HG02852 (cell line): ENCODE data around the gene GLS2.
"Not testable (repeated sequence)": the region's sequence is repeated elsewhere in the genome, so short reads cannot be mapped to it uniquely, and the experiment has no call there.

ENCODE experiments used
- ATAC-seq: cut with Tn5 transposase; IDR thresholded peaks from one replicate; pipeline ENCODE4 v1.9.1; 2021; ENCODE audit warnings: mild to moderate bottlenecking, moderate library complexity; ENCODE audit not compliant: unreplicated experiment

The GLS2 gene

DNA sequence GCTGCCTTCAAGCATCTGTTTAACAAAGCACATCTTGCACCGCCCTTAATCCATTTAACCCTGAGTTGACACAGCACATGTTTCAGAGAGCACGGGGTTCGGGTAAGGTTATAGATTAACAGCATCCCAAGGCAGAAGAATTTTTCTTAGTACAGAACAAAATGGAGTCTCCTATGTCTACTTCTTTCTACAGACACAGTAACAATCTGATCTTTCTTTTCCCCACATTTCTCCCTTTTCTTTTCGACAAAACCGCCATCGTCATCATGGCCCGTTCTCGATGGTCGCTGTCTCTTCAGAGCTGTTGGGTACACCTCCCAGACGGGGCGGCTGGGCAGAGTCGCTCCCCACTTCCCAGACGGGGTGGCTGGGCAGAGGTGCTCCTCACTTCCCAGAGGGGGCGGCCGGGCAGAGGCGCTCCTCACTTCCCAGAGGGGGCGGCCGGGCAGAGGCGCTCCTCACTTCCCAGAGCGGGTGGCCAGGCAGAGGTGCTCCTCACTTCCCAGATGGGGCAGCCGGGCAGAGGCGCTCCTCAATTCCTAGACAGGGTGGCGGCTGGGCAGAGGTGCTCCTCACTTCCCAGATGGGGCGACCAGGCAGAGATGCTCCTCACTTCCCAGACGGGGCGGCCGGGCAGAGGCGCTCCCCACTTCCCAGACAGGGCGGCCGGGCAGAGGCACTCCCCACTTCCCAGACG is 5.6 kb upstream of the GLS2 start:
- ATAC-seq = not testable (repeated sequence)

GRCh38 chr12:56490360-56490759 is 2.4 kb upstream of the GLS2 start:
- ATAC-seq = no peak

DNA sequence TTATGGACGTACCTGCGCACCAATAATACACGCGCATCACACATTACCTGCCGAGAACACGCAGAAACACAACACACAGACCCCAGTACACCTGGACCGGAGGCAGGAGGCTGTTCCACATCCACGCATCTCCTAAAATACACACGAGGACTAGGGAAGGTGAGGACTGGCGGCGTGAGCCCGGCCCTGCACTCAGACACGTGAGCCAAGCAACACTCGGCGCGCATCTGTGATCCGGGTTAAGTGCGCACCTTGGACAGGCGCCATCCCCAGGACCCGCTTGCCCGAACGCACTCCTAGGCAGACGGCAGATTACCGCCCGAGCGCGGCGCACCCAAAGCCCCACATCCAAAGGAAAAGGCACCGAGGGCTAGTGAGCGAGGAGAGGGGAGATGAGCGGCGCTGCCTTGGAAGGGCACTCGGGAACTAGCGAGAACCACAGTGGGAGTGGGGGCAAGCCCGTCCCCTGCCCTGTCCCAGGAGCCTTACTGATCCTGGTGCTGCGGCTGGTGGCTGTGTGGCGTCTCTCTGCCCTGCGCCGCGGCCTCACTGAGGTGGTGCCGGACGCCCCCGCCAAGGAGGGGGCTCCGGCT is 417 bp downstream of the GLS2 start:
- peak; percentile 17 for ATAC-seq

DNA sequence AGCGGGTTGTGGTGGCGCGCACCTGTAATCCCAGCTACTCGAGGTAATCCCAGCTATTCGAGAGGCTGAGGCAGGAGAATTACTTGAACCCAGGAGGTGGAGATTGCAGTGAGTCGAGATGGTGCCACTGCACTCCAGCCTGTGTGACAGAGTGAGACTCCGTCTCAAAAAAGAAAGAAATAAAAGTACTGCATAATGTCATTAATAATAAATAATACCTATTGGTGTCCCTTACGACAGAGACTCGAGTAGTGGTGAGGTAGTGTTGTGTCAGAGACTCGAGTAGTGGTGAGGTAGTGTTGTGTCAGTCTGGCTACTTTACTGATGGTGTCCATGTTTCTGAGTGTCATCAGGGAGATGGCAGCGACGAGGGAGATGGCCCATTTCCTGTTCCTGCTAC is 1.3 kb downstream of the GLS2 start:
- no peak for ATAC-seq

DNA sequence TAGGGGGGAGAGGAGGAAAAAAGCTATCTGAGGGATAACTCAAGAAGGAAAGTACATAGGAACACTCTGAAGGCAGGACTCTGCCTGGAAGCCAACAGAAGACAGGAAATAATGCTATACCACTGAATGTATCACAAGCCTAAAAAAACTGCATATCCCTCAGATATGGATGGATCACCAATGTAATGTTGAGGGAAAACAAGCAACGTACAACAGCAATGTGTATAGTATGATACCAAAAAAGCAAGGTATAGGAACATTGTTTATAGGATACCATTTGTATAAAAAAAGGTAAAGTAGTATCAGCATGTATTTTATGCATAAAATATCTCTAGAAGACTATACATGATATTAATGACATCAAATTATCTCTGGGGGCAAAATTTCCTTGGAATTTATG is 3.4 kb downstream of the GLS2 start:
- no peak for ATAC-seq

GRCh38 chr12:56479625-56480024 is 8.3 kb downstream of the GLS2 start:
- ATAC-seq = no peak

GRCh38 chr12:56477521-56478225 is 10.3 kb downstream of the GLS2 start:
- ATAC-seq = no peak

DNA sequence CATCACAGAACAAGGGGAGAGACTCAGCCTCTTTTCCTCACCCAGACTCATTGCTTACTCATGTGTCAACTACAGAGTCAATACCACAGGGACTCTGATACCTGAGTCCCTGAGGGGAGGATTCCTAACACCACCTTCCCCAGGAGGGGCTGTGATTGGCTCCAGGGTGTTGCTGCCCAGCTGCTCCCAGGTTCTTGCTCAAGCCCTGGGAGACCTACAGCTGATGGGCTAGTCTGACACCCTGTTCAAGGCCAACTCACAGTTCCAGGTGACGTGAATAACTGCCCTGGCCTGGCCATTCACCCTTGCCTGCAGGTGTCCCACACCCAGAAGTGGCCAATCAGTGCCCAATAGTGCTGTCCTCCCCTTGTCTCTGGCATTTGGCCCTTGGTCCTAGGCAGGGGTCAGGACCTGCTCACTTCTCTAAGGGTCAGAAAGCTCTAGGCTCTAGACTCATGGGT is 11.0 kb downstream of the GLS2 start:
- ATAC-seq = no peak

- ATAC-seq = no peak
These were observed 11.8 kb downstream of the GLS2 start for GRCh38 chr12:56476143-56476542.

- no peak for ATAC-seq
These were observed 13.6 kb downstream of the GLS2 start for GRCh38 chr12:56474389-56474788.

DNA sequence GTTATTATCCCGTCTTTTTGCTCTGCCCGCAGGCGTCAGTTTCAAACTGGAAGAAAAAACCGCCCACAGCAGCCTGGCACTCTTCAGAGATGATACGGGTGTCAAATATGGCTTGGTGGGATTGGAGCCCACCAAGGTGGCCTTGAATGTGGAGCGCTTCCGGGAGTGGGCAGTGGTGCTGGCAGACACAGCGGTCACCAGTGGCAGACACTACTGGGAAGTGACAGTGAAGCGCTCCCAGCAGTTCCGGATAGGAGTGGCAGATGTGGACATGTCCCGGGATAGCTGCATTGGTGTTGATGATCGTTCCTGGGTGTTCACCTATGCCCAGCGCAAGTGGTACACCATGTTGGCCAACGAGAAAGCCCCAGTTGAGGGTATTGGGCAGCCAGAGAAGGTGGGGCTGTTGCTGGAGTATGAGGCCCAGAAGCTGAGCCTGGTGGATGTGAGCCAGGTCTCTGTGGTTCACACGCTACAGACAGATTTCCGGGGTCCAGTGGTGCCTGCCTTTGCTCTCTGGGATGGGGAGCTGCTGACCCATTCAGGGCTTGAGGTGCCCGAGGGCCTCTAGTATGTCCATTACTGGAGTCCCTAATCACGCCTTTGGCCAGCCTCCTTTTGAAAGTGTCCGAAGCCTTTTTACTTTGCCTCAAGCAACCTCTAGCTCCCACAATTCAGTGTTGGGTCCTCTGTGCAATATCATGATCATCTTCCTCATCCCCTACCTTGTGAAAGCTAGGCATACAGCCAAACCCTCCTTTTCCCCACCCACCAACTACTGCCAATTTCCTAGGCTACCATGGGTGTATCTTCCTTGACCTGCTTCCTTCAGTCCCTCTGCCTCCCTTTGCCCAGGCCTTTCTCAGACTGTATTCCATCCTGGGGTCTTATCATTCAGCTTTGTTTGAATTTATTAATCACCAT is 18.7 kb downstream of the GLS2 start:
- ATAC-seq = no peak

DNA sequence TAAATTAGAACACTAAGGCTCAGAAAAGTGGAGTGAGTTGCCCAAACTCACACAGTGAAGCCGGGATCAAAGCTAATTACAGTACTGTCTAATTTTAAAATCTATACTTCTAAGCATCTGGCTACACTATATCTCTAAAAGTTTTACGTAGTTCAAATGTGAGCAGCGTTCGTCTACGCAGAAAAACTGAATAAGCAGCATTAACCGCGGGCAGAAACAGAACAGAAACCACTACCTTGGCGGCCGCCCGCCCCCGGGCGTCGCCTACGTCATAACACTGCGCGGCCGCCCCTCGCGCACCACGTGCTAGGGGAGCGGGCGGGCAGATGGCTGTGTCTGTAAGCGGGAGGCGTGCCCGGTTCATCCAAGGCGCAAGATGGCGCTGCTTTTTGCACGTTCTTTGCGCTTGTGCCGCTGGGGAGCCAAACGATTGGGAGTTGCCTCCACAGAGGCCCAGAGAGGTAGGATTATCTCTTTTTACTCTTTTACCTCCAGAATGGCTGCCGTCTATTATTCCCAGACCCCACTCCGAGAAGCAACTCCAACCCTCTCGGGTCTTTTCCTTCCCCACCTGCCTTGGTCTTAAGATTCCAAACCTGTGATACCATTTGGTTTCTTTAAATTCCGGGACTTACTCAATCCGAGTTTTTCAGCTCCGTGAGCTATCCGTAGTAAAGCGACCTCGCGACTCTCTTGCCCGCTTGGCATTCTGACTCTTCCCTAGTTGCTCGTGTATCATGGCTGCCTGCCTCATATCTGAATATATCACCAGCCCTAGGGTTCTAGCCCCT is 19.6 kb downstream of the GLS2 start, which contains the start of gene SPRYD4:
Gene SPRYD4 (plus strand): TSS at position 363 of the 791 bp plus-strand sequence. CDS start 14 bp downstream, at position 377.
- peak; percentile 89 for ATAC-seq

DNA sequence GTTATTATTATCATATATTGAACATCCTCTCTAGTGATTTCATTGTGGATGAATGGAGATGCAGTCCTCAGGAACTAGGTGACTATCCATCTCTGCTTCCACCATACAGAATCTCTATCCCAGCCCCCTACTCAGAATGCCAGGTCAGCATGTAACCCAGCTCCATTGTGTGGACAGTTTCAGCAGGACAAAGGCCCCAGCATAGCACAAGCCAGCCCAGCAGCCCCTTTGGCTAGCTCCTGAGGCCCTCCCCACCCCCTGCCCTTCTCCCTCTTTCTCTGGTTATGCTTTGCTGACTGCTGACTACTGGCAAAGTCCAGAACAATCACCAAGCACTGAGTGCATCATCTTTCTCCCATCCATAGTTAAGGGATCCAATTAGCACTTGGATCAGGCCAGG is 25.4 kb downstream of the GLS2 start:
- ATAC-seq = no peak

DNA sequence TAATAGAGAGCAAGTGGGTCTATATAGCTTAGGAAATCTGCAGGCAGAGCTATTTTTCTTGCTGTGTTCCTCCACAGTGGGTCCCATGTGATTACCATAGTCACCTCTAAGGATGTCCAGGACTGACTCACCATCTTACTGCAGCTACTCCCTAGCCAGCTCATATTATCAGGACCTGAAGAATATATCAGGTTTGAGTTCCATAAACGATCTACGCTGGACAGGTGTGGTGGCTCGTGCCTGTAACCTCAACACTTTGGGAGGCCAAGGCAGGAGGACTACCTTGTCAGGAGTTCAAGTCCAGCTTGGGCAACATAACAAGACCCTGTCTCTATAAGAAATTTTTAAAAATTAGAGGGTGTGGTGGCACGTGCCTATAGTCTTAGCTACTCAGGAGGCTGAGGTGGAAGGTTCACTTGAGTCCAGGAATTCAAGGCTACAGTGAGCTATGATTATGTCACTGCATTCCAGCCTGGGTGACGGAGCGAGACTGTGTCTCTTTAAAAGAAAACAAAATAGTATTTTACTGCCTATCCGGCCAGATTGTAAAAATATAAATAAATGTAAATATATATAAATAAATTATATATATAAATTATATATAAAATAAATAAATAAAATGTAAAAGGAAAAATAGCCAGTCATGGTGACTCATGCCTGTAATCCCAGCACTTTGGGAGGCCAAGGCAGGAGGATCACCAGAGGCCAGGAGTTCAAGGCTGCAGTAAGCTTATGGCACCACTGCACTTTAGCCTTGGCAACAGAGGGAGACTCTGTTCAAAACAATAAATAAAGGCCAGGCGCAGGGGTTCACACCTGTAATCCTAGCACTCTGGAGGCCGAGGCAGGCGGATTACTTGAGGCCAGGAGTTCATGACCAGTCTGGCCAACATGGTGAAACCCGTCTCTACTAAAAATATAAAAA is 26.5 kb downstream of the GLS2 start:
- no peak for ATAC-seq

GRCh38 chr12:56457817-56458216 is 30.1 kb downstream of the GLS2 start:
- ATAC-seq = no peak

- no peak for ATAC-seq
These were observed 33.4 kb downstream of the GLS2 start, which contains the start of gene MIP for GRCh38 chr12:56454557-56454956. Gene MIP, minus strand, starts transcription at chr12:56454657. Its CDS starts 44 bp downstream, at chr12:56454613.

DNA sequence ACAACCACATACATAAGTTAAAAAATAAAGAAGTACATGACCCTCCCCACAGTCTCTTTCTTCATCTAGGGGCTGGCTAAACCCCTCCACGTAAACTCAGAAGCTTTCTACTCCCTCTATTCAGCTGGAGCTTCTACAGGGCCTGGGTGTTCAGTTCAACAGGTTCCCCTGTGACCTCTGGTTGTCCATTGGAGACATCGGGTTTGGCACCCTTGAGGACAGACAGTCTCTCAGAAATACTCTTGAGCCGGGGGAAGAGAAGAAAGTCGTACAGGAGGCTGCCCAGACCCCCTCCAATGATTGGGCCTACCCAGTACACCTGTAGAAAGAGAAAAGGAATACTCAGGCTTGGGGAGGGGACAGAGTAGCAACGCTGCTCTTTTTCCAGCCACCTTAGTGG is 36.8 kb downstream of the GLS2 start:
- ATAC-seq = no peak

GRCh38 chr12:56450241-56450640 is 37.7 kb downstream of the GLS2 start:
- no peak for ATAC-seq

DNA sequence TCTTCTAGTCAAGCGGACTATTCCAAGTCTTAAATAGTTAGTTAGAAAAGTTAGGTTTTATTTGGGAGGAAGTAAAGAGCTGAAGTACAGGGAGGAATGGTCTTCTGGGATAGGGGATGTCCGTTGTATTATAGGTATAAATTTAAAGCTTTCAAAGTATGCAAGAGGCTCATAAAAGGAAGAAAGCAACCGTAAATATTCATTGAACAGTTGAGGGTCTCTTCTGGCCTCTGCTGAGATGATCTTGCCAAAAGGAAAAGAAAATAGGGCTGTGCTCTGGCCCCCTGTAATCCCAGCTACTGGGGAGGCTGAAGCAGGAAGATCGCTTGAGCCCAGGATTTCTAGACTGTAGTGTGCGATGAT is 38.4 kb downstream of the GLS2 start:
- ATAC-seq = no peak
